GM19467 (cell line): Measurements from ENCODE around the gene PDE4D.

ENCODE experiments used
- ATAC-seq: cut with Tn5 transposase; IDR thresholded peaks from one replicate; pipeline ENCODE4 v1.9.1; 2021; ENCODE audit warnings: mild to moderate bottlenecking, moderate library complexity; ENCODE audit not compliant: unreplicated experiment

Gene PDE4D

GRCh38 chr5:58933891-58934628, 959.5 kb downstream of the PDE4D start:
- no peak for ATAC-seq

DNA sequence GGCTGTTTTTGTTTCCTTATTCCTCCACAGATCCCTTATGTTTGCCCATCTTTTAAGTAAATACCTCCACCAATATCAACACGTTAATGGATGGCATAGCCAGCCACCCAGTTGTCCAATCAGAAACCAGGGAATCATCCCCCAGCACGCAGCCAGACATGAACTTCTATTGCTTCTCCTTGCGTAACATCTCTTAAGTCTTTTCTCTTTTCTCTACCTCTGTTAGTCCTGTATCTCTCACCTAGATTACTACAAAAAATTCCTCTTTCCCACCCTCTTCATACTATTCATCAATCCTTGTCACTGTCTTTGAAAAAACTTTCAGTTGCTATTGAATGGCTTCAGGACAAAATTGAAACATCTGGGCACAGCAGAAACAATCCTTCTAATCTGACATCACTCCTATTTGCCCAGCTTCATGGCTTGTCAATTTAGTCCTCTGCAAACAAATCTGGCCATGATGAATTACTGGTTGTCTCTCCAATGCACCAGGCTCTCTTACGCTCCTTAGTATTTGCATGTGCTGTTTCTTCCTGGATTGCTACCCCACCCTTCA, 961.4 kb downstream of the PDE4D start:
- ATAC-seq, result no peak

DNA sequence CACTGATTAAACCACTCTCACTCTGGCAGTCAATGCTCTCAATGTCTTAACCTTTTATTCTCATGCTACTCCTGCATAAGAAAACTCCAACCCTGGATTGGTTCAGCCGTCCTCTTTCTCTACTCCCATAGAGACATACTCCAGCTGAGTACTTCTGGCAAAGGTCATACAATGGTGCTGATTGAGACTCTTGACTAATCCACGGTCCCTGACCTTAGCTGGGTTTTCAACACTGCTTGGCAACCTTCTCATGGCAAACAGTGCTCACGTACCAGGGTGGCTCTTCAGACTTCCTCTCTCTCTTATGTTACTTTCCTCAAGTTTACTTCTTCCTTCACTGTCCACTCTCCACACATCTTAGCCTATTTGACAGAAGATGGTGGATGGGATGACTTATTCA, 963.0 kb downstream of the PDE4D start:
- no peak for ATAC-seq

DNA sequence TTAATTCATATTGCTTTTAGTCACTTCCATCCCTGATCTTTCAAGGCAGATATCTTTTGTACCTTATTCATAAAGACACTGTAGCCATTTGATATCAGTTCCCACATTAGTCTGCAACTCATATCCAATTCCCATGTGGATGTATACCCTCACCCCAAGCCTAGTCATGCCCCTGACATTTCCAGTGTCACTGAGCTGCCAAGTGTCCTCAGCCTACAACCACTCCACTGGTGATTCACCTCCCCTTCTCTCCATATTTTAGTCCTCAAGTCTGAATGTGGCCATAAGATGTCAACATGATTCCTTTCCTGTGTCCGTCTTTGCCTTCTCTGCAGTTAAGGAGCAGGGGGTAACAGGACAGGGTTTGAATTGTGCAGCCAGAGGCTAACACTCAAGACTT, 963.8 kb downstream of the PDE4D start:
- no peak for ATAC-seq

DNA sequence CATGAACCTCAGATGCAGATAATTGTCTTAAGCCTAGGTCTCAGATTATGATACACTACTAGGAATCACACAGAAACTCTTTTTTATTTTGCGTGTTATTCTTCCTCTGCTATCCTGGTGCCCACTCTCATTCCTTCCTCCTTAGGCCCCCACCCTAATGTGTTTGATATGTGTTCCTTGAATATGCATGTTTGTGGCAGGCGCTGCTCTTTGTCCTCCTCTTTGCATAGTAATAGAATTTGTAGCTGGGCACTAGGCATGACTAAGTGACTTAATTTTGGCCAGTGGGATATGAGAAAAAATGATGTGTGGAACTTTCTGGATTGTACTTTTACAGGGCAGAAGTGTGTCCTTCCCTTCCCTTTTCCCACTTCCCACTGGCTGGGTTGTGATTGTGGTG, 965.6 kb downstream of the PDE4D start:
- no peak for ATAC-seq

GRCh38 chr5:58927181-58927580, 966.3 kb downstream of the PDE4D start:
- ATAC-seq, result no peak

DNA sequence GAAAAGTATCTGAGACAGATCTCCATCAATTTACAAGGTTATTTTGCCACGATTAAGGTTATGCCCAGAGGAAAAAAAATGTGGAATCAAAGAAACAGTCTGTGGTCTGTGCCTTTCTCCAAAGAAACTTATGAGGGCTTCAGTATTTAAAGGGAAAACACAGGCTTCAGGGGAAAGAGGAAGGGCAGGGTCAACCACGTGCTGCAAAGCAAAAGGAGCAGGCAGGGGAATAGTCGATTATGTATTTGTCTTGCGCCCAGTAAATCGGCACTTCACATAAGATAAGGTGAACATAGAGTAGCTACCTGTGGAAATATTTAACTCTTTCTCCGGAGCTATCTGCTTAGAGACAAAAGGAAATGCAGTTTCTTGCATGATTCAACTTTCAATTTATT, 967.0 kb downstream of the PDE4D start:
- ATAC-seq, result no peak

DNA sequence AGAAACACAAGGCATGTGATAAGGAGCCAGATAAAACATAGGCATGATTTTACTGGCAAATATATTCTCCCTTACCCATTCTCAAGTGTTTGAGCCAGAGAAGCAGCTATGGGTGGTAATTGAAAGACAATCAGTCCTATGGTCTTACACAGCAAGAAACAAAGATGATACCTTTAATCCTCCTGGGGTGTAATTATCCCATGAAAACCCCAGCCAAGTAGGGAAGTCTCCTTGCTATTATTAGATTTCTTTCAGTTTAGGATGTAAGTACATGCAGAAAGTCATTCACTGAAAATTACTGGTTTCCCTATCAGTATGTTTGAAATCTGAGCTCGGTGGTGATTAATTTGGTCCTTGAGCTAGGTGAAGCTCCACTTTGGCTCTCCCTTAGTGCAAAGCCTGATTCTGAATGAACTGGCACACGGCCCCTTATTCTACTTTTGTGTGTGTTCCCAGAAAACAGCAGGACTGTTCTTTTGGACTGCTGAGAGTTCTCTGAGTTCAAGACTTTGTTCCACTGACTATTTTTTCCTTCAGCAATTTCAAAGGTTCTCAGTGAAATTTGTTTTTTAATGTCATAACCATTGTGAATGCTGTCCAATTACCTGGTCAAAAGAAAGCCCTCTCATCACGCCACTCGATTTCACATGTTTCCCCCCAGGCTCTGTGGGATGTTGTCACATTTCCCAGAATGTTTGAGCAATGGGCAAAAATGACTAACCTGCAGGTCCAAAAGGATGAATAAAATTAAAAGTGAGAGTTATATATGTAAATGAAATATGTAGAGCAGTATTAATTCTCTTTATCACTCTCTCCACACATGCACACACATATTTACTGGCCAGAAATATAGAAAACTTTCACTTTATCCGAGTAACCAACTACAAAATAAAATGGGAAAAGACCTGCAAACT, 967.6 kb downstream of the PDE4D start:
- no peak for ATAC-seq

DNA sequence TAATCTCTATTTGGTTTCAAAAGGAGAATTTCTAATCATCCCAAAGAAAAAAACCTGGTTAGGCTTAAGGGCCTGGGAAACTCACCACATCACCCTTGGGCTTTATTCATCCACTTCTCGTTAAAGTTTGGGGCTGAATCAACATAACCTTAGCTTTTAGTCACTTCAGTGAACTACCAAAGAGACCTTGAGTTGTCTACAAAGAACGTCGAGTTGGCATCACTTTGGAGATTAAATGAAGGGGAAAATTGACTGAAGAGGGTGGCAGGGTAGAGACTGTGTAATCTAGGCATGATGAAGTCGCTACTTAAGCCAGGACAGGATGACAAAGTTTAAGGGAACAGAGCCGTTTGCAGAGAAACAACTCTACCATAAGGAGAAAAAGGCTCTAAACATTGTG, 969.2 kb downstream of the PDE4D start:
- no peak for ATAC-seq

GRCh38 chr5:58923355-58923754, 970.2 kb downstream of the PDE4D start:
- ATAC-seq, result no peak

DNA sequence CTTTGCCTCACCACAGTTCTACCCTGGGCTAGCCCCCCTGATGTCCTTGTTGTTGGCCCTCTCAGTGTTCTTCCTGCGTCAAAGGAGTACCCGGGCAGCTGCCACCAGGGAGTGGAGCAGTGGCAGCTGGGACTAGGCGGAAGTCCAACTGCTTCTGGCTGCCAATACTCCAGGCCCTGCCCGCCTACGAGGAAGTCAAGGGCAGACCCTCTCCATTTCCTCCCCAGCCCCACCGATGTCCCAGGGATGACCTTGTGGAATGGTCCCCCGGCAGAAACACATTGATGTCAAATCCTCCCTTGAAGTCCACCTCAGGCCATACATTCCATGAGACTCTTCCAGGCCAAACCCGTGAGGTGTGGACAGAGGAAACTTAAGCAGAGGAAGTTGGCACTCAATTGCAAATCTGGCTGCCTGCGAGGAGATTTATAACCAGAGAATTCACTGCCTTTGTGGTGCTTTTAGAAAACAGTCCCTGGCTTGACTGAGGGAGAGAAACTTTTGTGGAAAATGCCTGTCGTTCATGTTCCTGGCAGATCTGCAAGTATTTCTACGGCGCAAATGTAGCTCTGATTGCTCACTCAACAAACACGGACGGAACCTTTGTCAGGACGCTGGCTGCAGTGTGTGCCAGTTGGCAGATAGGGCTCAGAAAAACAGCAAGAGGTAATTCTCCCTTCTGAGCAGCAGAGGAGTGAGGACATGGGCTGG, 970.9 kb downstream of the PDE4D start:
- no peak for ATAC-seq

GRCh38 chr5:58921159-58921558, 972.4 kb downstream of the PDE4D start:
- no peak for ATAC-seq

- ATAC-seq, result no peak
Observed at GRCh38 chr5:58919833-58920232, 973.7 kb downstream of the PDE4D start.
